Activated T-helper 2 cell treated with anti-CD3 and anti-CD28 coated beads, Interferon-gamma antibody, Interleukin-2, Interleukin-4, amounts not matched to agents 10 μg/mL and 5 μg/mL and 100 μg/mL, durations not matched to agents 14 hours and 24 hours and 36 hours (primary cell): ENCODE results near the gene PRKACA. TPM values are rescaled to one million over a fixed set of nuclear protein-coding genes. Genes with fewer than 3 reads are reported as not detected.
A peak's percentile ranks its signal among the peaks of the same experiment; 100 is the strongest.

Experiments used
- DNase-seq: peaks from one replicate; pipeline ENCODE4 v3.0.0; 2021; ENCODE audit warnings: low spot score
- H3K27ac Mint-ChIP-seq: one replicate; pipeline ENCODE4 v1.8.0; 2021; ENCODE audit warnings: mixed read lengths
- H3K27me3 Mint-ChIP-seq: one replicate; pipeline ENCODE4 v1.8.0; 2021; ENCODE audit warnings: low read depth, mixed read lengths
- H3K36me3 Mint-ChIP-seq: one replicate; pipeline ENCODE4 v1.8.0; 2021; ENCODE audit warnings: low read depth, mixed read lengths
- H3K4me1 Mint-ChIP-seq: one replicate; pipeline ENCODE4 v1.8.0; 2021; ENCODE audit warnings: low read depth, mixed read lengths
- H3K4me3 Mint-ChIP-seq: one replicate; pipeline ENCODE4 v1.8.0; 2021; ENCODE audit warnings: low read depth, mild to moderate bottlenecking, moderate library complexity, mixed read lengths
- H3K9me3 Mint-ChIP-seq: one replicate; pipeline ENCODE4 v1.8.0; 2021; ENCODE audit warnings: mixed read lengths
- intact Hi-C: fragments of 100-400 bp; cut with micrococcal nuclease; formaldehyde crosslinking; loops from one replicate; pipeline ENCODE4 v1.15.1; 2023
- total RNA-seq: library from RNA; stranded (reverse); gene quantifications from 2 replicates; pipeline ENCODE4 v1.2.3, GENCODE V29; 2022

PRKACA gene
- total RNA-seq, 1 donor from 2014 or later = 76.8 TPM

DNA sequence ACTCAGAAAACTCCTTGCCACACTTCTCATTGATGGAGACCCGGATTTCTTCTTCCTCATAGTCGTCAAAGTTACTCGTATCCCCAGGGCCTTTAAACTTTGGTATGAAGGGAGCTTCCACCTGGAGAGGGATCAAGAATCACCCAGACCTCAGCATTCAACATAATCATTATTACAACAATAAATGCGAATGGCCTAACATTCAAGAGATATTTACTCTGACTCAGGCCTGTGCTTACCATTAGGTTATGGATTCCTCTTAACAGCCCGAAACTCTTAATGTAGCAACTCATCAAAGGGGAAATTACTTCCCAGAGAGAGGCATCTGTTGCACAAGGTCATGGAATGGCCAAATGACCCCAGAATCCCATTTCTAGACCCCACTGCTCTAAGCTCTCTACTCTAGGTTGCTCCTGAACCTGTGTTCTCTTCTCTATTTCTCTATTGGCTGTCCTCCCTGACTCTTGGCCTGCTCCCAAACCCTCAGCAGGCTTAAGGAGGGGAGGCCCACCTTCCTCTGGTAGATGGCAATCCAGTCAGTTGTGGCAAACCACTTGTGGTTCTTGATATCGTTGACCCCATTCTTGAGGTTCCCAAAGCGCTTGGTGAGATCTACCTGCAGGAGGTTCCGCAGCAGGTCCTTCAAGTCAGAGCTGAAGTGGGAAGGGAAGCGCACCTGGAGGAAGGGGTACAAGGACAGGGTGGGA lies 24.3 kb downstream of the PRKACA start:
- H3K9me3 Mint-ChIP-seq = peaks cover 16% of the 10 kb centered on the region
- H3K36me3 Mint-ChIP-seq = peaks cover 44% of the 10 kb centered on the region
- peaks cover 11% of the 10 kb centered on the region for H3K4me1 Mint-ChIP-seq
- DNase-seq = no peak
- intact Hi-C loops = no loop called here
- H3K27ac Mint-ChIP-seq = no peak overlapping the region
- H3K4me3 Mint-ChIP-seq = peak overlapping the region; percentile 33
- no peaks in the 10 kb centered on the region for H3K27me3 Mint-ChIP-seq

DNA sequence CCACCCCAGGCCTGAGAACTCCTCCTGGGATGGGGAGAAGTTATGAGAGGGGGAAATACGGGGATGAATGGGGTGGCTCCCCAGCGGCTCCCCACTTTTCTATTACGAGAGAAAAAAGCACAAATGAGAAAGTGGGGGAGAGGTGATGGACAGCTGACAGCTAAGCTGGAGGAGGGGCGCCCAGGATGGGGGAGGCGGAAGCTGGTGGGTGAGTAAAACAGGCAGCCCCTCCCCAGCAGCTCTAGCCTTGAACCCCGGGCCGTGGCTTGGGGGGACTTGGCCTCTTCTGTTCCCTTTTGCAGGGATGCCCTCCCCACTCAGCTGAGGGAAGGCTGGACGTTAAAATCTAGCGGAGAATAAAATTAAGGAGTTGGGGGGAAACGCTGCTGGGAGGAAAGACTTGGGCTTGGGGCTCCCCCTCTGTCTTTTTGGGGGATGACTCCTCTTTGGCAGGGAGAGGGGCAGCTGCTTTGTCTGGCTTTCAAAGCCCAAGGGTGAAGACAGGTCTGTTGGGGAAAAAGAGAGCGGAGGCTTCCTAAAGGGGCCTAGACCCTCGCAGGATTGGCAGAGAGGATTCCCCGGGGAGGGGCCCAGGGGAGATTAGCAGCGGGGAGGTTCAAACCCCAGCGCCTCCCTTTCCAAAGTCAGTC lies 25.6 kb downstream of the PRKACA start:
- Mint-ChIP-seq H3K9me3 (peaks cover 16% of the 10 kb centered on the region), H3K4me3 (peak overlapping the region; percentile 99), H3K27ac (peak overlapping the region; percentile 99), H3K27me3 (no peaks in the 10 kb centered on the region), H3K36me3 (peaks cover 48% of the 10 kb centered on the region), H3K4me1 (peaks cover 11% of the 10 kb centered on the region)
- intact Hi-C loops = loop anchor here (1.0 to 2.0 kb wide), 3 partner anchors 11 to 45 kb away; partner anchors contain the start of genes ASF1B and MISP3
- DNase-seq = no peak

DNA sequence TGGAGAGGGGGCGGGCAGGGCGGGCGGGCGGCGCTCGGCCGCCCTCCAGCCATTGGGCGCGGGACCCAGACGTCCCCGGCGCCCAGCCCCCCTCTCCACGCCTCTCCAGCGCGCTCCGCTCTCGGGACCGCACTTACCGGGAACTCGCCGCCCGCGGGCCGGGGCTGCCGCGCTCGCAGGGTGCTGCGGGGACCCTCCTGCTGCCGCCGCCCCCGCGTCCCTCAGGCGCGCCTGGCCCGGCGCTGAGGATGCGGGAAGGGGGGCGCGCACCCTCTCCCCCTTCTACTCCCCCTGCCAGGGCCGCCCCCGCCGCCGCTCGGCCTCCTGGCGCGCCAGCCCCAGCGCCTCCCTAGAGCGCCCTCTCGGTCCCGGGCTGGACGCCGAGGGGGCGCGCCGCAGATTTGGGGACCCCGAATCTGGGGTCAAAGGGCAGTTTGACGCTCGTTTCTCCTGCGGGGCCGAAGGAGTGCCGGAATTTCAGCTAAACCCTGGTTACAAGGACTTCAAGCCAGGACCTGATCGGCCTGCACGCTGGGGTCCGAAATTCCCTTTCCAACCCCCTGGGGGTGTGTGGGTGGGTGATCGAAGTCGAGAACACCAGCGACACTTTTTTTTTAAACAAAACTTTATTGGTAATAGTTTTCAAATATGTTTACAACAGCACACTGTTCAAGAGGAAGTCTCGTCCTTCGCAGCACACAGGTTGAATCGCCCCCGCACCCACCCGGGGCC lies 26.3 kb downstream of the PRKACA start:
- Mint-ChIP-seq H3K36me3 (peaks cover 49% of the 10 kb centered on the region), H3K27me3 (no peaks in the 10 kb centered on the region), H3K27ac (peak overlapping the region; percentile 99), H3K9me3 (peaks cover 16% of the 10 kb centered on the region), H3K4me3 (peak overlapping the region; percentile 99), H3K4me1 (peaks cover 11% of the 10 kb centered on the region)
- DNase-seq = peak; percentile 58
- intact Hi-C loops = loop anchor here (1.0 to 2.0 kb wide), 3 partner anchors 10 to 46 kb away; partner anchors contain the start of genes ASF1B and MISP3

DNA sequence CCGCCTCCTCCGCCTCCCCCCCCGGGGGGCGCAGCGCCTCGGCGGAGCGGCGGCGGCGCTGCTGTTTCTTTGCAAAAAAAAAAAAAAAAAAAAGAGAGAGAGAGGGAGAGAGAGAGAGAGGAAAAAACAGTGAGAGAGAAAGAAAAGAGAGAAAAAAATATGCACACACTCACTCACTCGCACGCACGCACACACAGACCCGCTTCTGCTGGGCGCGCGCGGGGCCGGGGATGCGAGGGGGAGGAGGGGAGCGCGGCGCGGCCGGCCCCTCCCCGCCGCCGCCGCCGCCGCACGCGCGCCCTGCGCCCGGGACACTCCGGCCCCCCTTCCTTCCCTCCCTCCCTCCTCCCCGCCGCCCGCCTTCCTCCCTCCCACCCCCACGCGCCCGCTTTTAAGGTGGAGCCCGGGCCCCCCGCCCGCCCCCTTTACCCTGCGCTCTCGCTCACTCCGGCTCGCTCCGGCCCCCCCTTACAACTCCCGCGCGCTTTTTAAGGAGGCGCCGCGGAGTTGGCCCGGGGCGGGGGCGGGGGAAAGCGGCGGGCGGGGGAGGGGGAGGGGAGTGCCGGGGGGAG lies 27.0 kb downstream of the PRKACA start, which contains the start of gene SAMD1:
SAMD1 (minus strand) TSS at position 243 of the 572 bp plus-strand sequence.
- peak within 1 kb of the TSS; percentile 99 for H3K27ac Mint-ChIP-seq
- intact Hi-C loops = loop anchor here (1.0 to 2.0 kb wide), 3 partner anchors 9 to 46 kb away; partner anchors contain the start of genes ASF1B and MISP3
- peaks cover 49% of the 10 kb centered on the region for H3K36me3 Mint-ChIP-seq
- H3K4me1 Mint-ChIP-seq = peaks cover 11% of the 10 kb centered on the region
- H3K4me3 Mint-ChIP-seq = peak within 1 kb of the TSS; percentile 99
- H3K27me3 Mint-ChIP-seq = no peaks in the 10 kb centered on the region
- H3K9me3 Mint-ChIP-seq = peaks cover 16% of the 10 kb centered on the region
- peak; percentile 74 for DNase-seq

DNA sequence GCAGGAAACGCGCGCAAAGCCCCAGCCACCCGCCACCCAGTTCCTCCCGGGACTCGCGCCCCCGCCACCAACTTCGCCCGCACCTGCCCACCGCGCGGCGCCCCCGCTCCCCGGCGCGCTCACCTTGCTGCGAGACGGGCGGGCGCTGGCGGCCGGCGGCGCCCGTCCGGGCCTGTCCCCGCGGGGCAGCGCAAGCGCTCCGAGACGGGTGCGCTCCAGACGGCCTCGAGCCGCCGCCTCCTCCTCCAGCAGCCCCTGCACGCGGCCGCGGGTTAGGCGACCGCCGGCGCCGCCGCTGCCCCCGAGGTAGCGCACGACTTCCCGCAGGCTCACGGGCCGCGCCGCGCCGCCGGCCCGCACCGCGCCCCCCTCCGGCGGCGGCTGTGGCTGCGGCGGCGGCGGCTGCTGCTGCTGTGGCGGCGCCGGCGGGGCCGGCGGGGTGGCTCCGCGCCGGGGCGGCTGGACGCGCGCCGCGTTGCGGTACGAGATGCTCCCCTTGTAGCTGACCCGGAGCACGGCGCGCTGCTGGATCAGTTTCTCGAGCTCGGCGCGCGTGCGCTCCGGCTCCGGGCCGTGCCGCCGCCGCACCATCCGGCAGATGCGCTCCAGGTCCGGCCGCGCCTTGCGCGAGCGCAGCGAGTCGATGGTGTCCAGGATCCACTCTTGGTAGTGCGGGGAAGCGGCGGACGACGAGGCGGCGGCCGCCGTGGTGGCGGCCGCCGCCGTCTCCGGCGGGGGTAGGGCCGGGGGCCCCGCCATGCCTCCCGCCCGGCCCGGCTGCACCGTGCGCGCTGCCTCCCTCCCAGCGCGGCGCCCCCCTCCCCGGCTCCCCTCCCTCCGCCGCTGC lies 27.7 kb downstream of the PRKACA start:
- peaks cover 11% of the 10 kb centered on the region for H3K4me1 Mint-ChIP-seq
- no peaks in the 10 kb centered on the region for H3K27me3 Mint-ChIP-seq
- no peak overlapping the region for H3K27ac Mint-ChIP-seq
- intact Hi-C loops = loop anchor here (2.0 to 10.0 kb wide), 3 partner anchors 17 to 305 kb away; partner anchors contain the start of genes ASF1B and MISP3
- H3K4me3 Mint-ChIP-seq = peak overlapping the region; percentile 84
- peak; percentile 37 for DNase-seq
- peaks cover 16% of the 10 kb centered on the region for H3K9me3 Mint-ChIP-seq
- H3K36me3 Mint-ChIP-seq = peaks cover 51% of the 10 kb centered on the region

DNA sequence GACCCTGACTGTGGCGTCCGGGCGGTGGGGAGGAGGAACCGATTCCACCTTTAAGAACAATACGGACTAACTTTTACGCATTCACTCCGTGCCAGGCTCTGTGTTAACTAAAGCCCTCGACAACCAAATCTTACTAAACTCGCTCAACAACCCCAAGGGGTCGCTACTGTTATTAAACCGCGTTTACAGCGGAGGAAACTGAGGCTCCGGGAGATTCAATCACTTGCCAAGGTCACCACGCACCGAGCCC lies 28.2 kb downstream of the PRKACA start:
- Mint-ChIP-seq H3K4me1 (peaks cover 11% of the 10 kb centered on the region), H3K4me3 (peak overlapping the region; percentile 84), H3K36me3 (peaks cover 47% of the 10 kb centered on the region), H3K9me3 (peaks cover 11% of the 10 kb centered on the region), H3K27ac (peak overlapping the region; percentile 67), H3K27me3 (no peaks in the 10 kb centered on the region)
- intact Hi-C loops = loop anchor here (10.0 kb wide), 1 partner anchor 305 kb away; no protein-coding TSS in a partner anchor
- DNase-seq = no peak

DNA sequence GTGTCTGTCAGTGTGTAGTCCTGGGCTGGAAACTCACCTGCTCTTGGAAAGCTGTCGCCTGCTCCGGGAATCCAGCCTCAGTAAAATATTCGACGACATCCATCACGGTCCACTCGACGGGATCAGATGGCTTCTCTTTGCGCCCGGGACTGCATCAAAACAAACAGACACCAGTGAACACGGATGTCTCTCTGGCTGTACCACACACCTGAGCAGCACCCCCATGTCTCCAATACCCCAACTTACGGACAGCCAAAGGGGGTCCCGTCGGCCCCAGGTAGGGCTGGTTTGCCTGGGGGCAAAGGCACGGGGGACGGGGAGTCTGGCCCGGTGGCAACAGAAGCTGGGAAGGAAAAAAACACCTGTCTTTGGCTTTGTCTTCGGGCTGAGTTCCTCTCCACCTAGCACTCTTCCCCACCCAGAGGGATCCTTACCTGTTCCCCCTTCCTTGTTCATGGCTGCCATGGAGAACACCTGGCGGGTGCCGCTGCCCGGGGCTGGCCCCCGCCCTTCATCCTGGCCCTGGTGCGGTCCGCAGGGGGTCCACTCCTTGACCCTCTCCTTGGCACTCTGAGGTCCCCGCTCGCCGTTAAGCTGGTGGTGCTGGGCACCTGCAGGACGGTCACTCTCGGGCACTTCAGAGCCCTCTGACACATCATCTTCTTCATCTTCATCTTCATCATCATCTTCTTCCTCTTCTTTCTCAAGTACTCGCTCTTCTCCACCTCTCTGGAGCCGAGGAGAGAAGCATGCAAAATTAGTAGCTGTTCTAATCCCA lies 28.7 kb downstream of the PRKACA start:
- peaks cover 11% of the 10 kb centered on the region for H3K4me1 Mint-ChIP-seq
- DNase-seq = no peak
- H3K27me3 Mint-ChIP-seq = no peaks in the 10 kb centered on the region
- peak overlapping the region; percentile 67 for H3K27ac Mint-ChIP-seq
- peaks cover 10% of the 10 kb centered on the region for H3K9me3 Mint-ChIP-seq
- peaks cover 47% of the 10 kb centered on the region for H3K36me3 Mint-ChIP-seq
- peak overlapping the region; percentile 84 for H3K4me3 Mint-ChIP-seq
- intact Hi-C loops = loop anchor here (10.0 kb wide), 1 partner anchor 304 kb away; no protein-coding TSS in a partner anchor

DNA sequence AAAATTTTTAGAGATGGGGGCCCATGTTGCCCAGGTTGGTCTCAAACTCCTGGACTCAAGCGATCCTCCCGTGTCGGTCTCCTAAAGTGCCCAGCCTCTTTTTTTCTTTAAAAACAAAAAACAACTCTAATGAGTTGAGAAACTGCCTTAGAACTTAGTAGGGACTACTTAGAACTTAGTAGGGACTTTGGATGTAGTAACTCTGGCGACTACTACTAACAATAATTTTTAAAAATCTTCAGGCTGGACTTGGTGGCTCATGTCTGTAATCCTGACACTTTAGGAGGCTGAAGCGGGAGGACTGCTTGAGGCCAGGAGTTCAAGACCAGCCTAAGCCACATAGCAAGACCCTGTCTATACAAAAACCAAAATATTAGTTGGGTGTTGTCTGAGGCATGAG lies 31.5 kb downstream of the PRKACA start:
- no peaks in the 10 kb centered on the region for H3K9me3 Mint-ChIP-seq
- H3K27ac Mint-ChIP-seq = no peak overlapping the region
- no peak for DNase-seq
- no peak overlapping the region for H3K4me3 Mint-ChIP-seq
- peaks cover 31% of the 10 kb centered on the region for H3K36me3 Mint-ChIP-seq
- H3K4me1 Mint-ChIP-seq = peaks cover 3% of the 10 kb centered on the region
- intact Hi-C loops = loop anchor here (10.0 kb wide), 1 partner anchor 301 kb away; no protein-coding TSS in a partner anchor
- no peaks in the 10 kb centered on the region for H3K27me3 Mint-ChIP-seq

DNA sequence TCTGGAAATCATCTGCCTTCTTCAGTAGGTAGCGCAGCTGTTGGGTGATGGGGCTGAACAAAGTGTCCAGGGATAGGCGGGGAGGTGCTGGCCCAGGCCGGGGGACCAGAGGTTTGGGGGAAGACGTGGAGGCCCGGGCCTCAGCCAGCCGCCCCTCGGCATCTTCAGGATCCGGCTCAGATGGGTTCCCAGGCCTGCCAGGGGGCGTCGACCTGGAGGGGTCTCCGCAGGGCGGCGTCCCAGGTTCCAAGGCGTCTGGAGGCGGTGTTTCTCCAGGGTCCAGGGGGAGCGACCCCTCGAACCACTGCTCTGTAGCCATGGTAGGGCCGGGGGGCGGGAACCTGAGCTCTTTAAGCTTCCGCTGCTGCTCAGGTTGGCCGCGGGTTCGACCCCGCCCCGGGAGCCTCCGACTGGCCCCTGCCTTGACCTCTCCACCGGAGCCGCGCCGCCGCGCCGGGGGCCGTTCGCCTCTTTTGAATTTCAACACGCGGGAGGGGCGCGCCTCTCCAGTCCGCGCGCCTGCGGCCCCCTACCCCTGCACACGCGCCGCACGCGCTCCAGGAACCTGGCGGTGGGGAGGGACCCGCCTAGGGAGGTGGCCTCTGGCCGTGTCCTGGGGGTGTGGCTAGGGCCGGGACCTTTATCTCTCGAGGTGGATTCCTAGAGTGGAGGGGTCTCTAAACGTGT lies 32.1 kb downstream of the PRKACA start, which contains the start of gene C19orf67:
C19orf67 (minus strand) TSS at position 475 of the 687 bp plus-strand sequence; CDS start at position 319, 156 bp downstream.
- DNase-seq = no peak
- H3K27ac Mint-ChIP-seq = no peak within 1 kb of the TSS
- H3K27me3 Mint-ChIP-seq = no peaks in the 10 kb centered on the region
- H3K36me3 Mint-ChIP-seq = peaks cover 31% of the 10 kb centered on the region
- H3K4me1 Mint-ChIP-seq = peaks cover 6% of the 10 kb centered on the region
- H3K4me3 Mint-ChIP-seq = no peak within 1 kb of the TSS
- intact Hi-C loops = loop anchor here (10.0 kb wide), 1 partner anchor 301 kb away; no protein-coding TSS in a partner anchor
- H3K9me3 Mint-ChIP-seq = no peaks in the 10 kb centered on the region

DNA sequence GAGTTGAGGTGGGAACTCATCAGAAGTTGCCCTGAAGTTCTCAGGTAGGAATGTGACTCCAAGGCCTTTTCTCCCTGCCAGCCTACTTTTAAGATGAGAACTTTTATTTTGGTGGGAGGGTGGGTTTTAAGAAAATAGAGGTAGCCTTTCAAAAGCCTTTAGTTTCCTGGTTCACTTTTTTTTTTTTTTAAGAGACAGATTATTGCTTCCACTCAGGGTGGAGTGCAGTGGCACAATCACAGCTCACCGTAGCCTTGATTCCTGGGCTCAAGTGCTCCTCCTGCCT lies 34.9 kb downstream of the PRKACA start:
- Mint-ChIP-seq H3K4me3 (peak overlapping the region; percentile 93), H3K27ac (no peak overlapping the region), H3K4me1 (peaks cover 7% of the 10 kb centered on the region), H3K36me3 (peaks cover 13% of the 10 kb centered on the region), H3K9me3 (no peaks in the 10 kb centered on the region), H3K27me3 (no peaks in the 10 kb centered on the region)
- intact Hi-C loops = loop anchor here (10.0 kb wide), 1 partner anchor 298 kb away; no protein-coding TSS in a partner anchor
- no peak for DNase-seq
